HepG2 (cell line): Measurements from ENCODE around the gene RPS27A. TPM values are rescaled to one million over a fixed set of nuclear protein-coding genes. Genes with fewer than 3 reads are reported as not detected.

ENCODE experiments used
- AHR ChIP-seq: IDR thresholded peaks from 2 replicates; pipeline ENCODE4 v1.6.1; 2018; ENCODE audit warnings: missing genetic modification reagents, missing compliant biosample characterization
- ATAD3A ChIP-seq: sonication (generic); formaldehyde crosslinking; IDR thresholded peaks from 2 replicates; pipeline ENCODE4 v1.4.0; 2020; ENCODE audit warnings: missing genetic modification reagents
- CBX2 ChIP-seq, 2 experiments: fragments of 200-600 bp in 1 of 2; sonication (generic); formaldehyde crosslinking in 1 of 2; IDR thresholded peaks; 2 replicates each; pipeline versions ENCODE4 v1.7.0 to v1.8.1; 2018 to 2022; ENCODE audit warnings: low read depth in 2 of 2, low read length in 1 of 2, mild to moderate bottlenecking in 1 of 2, missing genetic modification reagents in 1 of 2
- DMAP1 ChIP-seq: IDR thresholded peaks from 2 replicates; pipeline ENCODE4 v1.6.1; 2016
- FOXC1 ChIP-seq: sonication (generic); formaldehyde crosslinking; IDR thresholded peaks from 2 replicates; pipeline ENCODE4 v1.8.0; 2022; ENCODE audit warnings: mild to moderate bottlenecking, missing genetic modification reagents, borderline replicate concordance
- HBP1 ChIP-seq: IDR thresholded peaks from 2 replicates; pipeline ENCODE4 v1.6.1; 2016; ENCODE audit warnings: low read depth, control low read depth
- KDM5B ChIP-seq: sonication (generic); formaldehyde crosslinking; IDR thresholded peaks from 2 replicates; pipeline ENCODE4 v1.4.0; 2020; ENCODE audit warnings: missing genetic modification reagents, mild to moderate bottlenecking, borderline replicate concordance
- MAFK ChIP-seq, 2 experiments: IDR thresholded peaks in 1 of 2; conservative IDR thresholded peaks in 1 of 2; 2 replicates each; pipeline ENCODE4 v1.6.1; 2011; ENCODE audit warnings: improper control_type of control experiment in 2 of 2, low read length in 2 of 2
- POGK ChIP-seq: sonication (generic); formaldehyde crosslinking; conservative IDR thresholded peaks from 2 replicates; pipeline ENCODE4 v1.8.0; 2022; ENCODE audit warnings: mild to moderate bottlenecking, moderate library complexity, missing genetic modification reagents
- SALL1 ChIP-seq: sonication (generic); formaldehyde crosslinking; IDR thresholded peaks from 2 replicates; pipeline ENCODE4 v1.8.0; 2022; ENCODE audit warnings: mild to moderate bottlenecking, missing genetic modification reagents
- SIX4 ChIP-seq: sonication (generic); formaldehyde crosslinking; IDR thresholded peaks from 2 replicates; pipeline ENCODE4 v1.4.0; 2020; ENCODE audit warnings: missing genetic modification reagents
- SKI ChIP-seq: fragments of 450-650 bp; IDR thresholded peaks from one replicate; pipeline ENCODE4 v1.6.1; 2018; ENCODE audit warnings: mild to moderate bottlenecking; ENCODE audit not compliant: partially characterized antibody
- SOX5 ChIP-seq: IDR thresholded peaks from 2 replicates; pipeline ENCODE4 v1.6.1; 2016; ENCODE audit warnings: borderline replicate concordance
- SRSF1 ChIP-seq: fragments of 200-400 bp; formaldehyde crosslinking; optimal IDR thresholded peaks from 2 replicates; pipeline ENCODE3; 2017; ENCODE audit warnings: mild to moderate bottlenecking, low read depth, low read length, moderate library complexity
- TFAP4 ChIP-seq: sonication (generic); IDR thresholded peaks from 2 replicates; pipeline ENCODE4 v1.6.1; 2016; ENCODE audit warnings: low read depth, borderline replicate concordance
- ZEB1 ChIP-seq: IDR thresholded peaks from 2 replicates; pipeline ENCODE4 v1.6.1; 2012; ENCODE audit warnings: mild to moderate bottlenecking, low read depth, inconsistent platforms; ENCODE audit not compliant: insufficient replicate concordance
- ZNF143 ChIP-seq: sonication (generic); formaldehyde crosslinking; IDR thresholded peaks from 2 replicates; pipeline ENCODE4 v1.4.0; 2020; ENCODE audit warnings: missing genetic modification reagents
- ZNF251 ChIP-seq: sonication (generic); formaldehyde crosslinking; IDR thresholded peaks from 2 replicates; pipeline ENCODE4 v1.9.0; 2021; ENCODE audit warnings: mild to moderate bottlenecking, missing genetic modification reagents
- ZNF446 ChIP-seq: sonication (generic); formaldehyde crosslinking; IDR thresholded peaks from 2 replicates; pipeline ENCODE4 v1.5.0; 2020; ENCODE audit warnings: mild to moderate bottlenecking, missing genetic modification reagents
- ZNF552 ChIP-seq: sonication (generic); formaldehyde crosslinking; IDR thresholded peaks from 2 replicates; pipeline ENCODE4 v1.9.0; 2022; ENCODE audit warnings: missing genetic modification reagents, mild to moderate bottlenecking, borderline replicate concordance
- ZNF678 ChIP-seq: sonication (generic); formaldehyde crosslinking; IDR thresholded peaks from 2 replicates; pipeline ENCODE4 v1.4.0; 2020; ENCODE audit warnings: mild to moderate bottlenecking, missing genetic modification reagents
- ZNF704 ChIP-seq: sonication (generic); formaldehyde crosslinking; IDR thresholded peaks from 2 replicates; pipeline ENCODE4 v1.8.1; 2023; ENCODE audit warnings: mild to moderate bottlenecking, inconsistent platforms, moderate library complexity, missing genetic modification reagents, borderline replicate concordance
- ZNF747 ChIP-seq: sonication (generic); formaldehyde crosslinking; IDR thresholded peaks from 2 replicates; pipeline ENCODE4 v1.8.1; 2023; ENCODE audit warnings: missing genetic modification reagents, mild to moderate bottlenecking, borderline replicate concordance
- ZNF850 ChIP-seq: sonication (generic); formaldehyde crosslinking; conservative IDR thresholded peaks from 2 replicates; pipeline ENCODE4 v1.9.0; 2021; ENCODE audit warnings: mild to moderate bottlenecking, missing genetic modification reagents
- ZSCAN25 ChIP-seq: sonication (generic); formaldehyde crosslinking; IDR thresholded peaks from 2 replicates; pipeline ENCODE4 v1.8.0; 2022; ENCODE audit warnings: mild to moderate bottlenecking, missing genetic modification reagents
- polyA plus RNA-seq, 8 experiments: library from polyadenylated mRNA; depleted of rRNA in 3 of 8; stranded (reverse) in 7 of 8; unstranded in 1 of 8; fragments of >200 nt; fragmentation: Illumina TruSeq in 4 of 8; extraction: Trizol in 4 of 8; gene quantifications; 2 replicates each; pipeline versions ENCODE4 v1.2.1 to v1.2.3, GENCODE V29; 2011 to 2016; ENCODE audit warnings: low read depth in 4 of 8, missing spikeins in 1 of 8, mixed read lengths in 1 of 8; ENCODE audit not compliant: insufficient read depth in 1 of 8
- total RNA-seq, 5 experiments: library from RNA; depleted of rRNA; stranded (reverse); fragments of >200 nt; fragmentation: Illumina TruSeq; extraction: Trizol; gene quantifications; 2 replicates each; pipeline ENCODE4 v1.2.3, GENCODE V29; 2016; ENCODE audit warnings: low read depth in 1 of 5

RPS27A gene
- total and polyA plus RNA-seq, 2 of the 13 experiments (the other 11 are each of a cell fraction or from before 2014, with no cell fraction given): 2,779 to 3,269 TPM

GRCh38 chr2:55268907-55269644 is 36.6 kb downstream of the RPS27A start, which contains the start of gene MTIF2 (continued):
- TF ChIP-seq POGK (CRISPR knock-in tag) (peak; percentile 96), SALL1 (CRISPR knock-in tag) (peak; percentile 98), ATAD3A (CRISPR knock-in tag) (no peak), ZNF850 (no peak), MAFK (conservative IDR thresholded peaks at IDR 0.05 in 1 of 2, IDR thresholded peaks at IDR 0.05 in 1 of 2; ENCODE audit: low read length in 2 of 2) (no peak), CBX2 (IDR thresholded peaks at IDR 0.05; ENCODE audit: low read depth, low read length) (no peak), CBX2 (CRISPR knock-in tag; IDR thresholded peaks at IDR 0.05; ENCODE audit: low read depth) (peak; percentile 93; the same call in 1 of the 2 replicates), HBP1 (peak; percentile 48; the same call in 1 of the 2 replicates), AHR (peak; percentile 87; the same call in 1 of the 2 replicates), ZNF552 (CRISPR knock-in tag) (peak; percentile 95), FOXC1 (CRISPR knock-in tag) (peak; percentile 99), SOX5 (CRISPR knock-in tag) (peak; percentile 87; the same call in 1 of the 2 replicates), ZNF251 (CRISPR knock-in tag) (no peak; the same call in 1 of the 2 replicates), ZNF143 (CRISPR knock-in tag) (peak; percentile 80), SIX4 (CRISPR knock-in tag) (0 out of 2 replicates have a peak, but pooled peaks have one; percentile 38), ZEB1 (peak; percentile 93), ZNF747 (CRISPR knock-in tag) (peak; percentile 99), SKI (peak; percentile 99), SRSF1 (peak; percentile 98), DMAP1 (CRISPR knock-in tag) (peak; percentile 99), ZNF446 (CRISPR knock-in tag) (peak; percentile 21; the same call in 1 of the 2 replicates), TFAP4 (peak; percentile 51; the same call in 1 of the 2 replicates), ZSCAN25 (CRISPR knock-in tag) (peak; percentile 83), ZNF678 (peak; percentile 98), KDM5B (CRISPR knock-in tag) (peak; percentile 98), ZNF704 (CRISPR knock-in tag) (peak; percentile 80)
